Measurements from ENCODE around the gene PDE7B. TPM values are rescaled to one million over a fixed set of nuclear protein-coding genes. Genes with fewer than 3 reads are reported as not detected.

The PDE7B gene
- polyA plus RNA-seq, 1 of the 3 experiments (the other 2 are of a cell fraction) = 1.9 TPM

GRCh38 chr6:136210398-136211165 is 359.1 kb downstream of the PDE7B start:
- TF ChIP-seq FOSL2 (IDR thresholded peaks at IDR 0.05; ENCODE audit: borderline replicate concordance, low read depth) (no peak), MAX (IDR thresholded peaks at IDR 0.05; ENCODE audit: low read depth) (no peak), RAD21 (IDR thresholded peaks at IDR 0.05; ENCODE audit: low read length) (no peak), EZH2phosphoT487 (IDR thresholded peaks at IDR 0.05; ENCODE audit: borderline replicate concordance, low read depth) (no peak), NFIC (IDR thresholded peaks at IDR 0.05; ENCODE audit: borderline replicate concordance) (no peak), USF1 (IDR thresholded peaks at IDR 0.05; ENCODE audit: borderline replicate concordance, low read depth) (no peak), TAF1 (IDR thresholded peaks at IDR 0.05; ENCODE audit: borderline replicate concordance, low read depth, low read length) (no peak), JUND (IDR thresholded peaks at IDR 0.05) (no peak), NRF1 (IDR thresholded peaks at IDR 0.05; ENCODE audit: low read depth, low read length) (no peak), TCF12 (IDR thresholded peaks at IDR 0.05) (no peak), GATA2 (CRISPR knock-in tag; IDR thresholded peaks at IDR 0.05) (no peak), EP300 (IDR thresholded peaks at IDR 0.05; ENCODE audit: borderline replicate concordance in 1 of 2, low read depth in 1 of 2, low read length in 1 of 2) (no peak), POLR2AphosphoS5 (IDR thresholded peaks at IDR 0.05; ENCODE audit: low read depth, low read length) (no peak)
- TF ChIP-seq, protein P1, sequence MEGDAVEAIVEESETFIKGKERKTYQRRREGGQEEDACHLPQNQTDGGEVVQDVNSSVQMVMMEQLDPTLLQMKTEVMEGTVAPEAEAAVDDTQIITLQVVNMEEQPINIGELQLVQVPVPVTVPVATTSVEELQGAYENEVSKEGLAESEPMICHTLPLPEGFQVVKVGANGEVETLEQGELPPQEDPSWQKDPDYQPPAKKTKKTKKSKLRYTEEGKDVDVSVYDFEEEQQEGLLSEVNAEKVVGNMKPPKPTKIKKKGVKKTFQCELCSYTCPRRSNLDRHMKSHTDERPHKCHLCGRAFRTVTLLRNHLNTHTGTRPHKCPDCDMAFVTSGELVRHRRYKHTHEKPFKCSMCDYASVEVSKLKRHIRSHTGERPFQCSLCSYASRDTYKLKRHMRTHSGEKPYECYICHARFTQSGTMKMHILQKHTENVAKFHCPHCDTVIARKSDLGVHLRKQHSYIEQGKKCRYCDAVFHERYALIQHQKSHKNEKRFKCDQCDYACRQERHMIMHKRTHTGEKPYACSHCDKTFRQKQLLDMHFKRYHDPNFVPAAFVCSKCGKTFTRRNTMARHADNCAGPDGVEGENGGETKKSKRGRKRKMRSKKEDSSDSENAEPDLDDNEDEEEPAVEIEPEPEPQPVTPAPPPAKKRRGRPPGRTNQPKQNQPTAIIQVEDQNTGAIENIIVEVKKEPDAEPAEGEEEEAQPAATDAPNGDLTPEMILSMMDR (IDR thresholded peaks at IDR 0.05) = no peak
- TF ChIP-seq, protein P2, sequence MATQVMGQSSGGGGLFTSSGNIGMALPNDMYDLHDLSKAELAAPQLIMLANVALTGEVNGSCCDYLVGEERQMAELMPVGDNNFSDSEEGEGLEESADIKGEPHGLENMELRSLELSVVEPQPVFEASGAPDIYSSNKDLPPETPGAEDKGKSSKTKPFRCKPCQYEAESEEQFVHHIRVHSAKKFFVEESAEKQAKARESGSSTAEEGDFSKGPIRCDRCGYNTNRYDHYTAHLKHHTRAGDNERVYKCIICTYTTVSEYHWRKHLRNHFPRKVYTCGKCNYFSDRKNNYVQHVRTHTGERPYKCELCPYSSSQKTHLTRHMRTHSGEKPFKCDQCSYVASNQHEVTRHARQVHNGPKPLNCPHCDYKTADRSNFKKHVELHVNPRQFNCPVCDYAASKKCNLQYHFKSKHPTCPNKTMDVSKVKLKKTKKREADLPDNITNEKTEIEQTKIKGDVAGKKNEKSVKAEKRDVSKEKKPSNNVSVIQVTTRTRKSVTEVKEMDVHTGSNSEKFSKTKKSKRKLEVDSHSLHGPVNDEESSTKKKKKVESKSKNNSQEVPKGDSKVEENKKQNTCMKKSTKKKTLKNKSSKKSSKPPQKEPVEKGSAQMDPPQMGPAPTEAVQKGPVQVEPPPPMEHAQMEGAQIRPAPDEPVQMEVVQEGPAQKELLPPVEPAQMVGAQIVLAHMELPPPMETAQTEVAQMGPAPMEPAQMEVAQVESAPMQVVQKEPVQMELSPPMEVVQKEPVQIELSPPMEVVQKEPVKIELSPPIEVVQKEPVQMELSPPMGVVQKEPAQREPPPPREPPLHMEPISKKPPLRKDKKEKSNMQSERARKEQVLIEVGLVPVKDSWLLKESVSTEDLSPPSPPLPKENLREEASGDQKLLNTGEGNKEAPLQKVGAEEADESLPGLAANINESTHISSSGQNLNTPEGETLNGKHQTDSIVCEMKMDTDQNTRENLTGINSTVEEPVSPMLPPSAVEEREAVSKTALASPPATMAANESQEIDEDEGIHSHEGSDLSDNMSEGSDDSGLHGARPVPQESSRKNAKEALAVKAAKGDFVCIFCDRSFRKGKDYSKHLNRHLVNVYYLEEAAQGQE (IDR thresholded peaks at IDR 0.05; ENCODE audit: low read depth, low read length) = no peak
- H3K27ac ChIP-seq (ENCODE audit: low read depth in 2 of 2, low read length in 1 of 2) = no peak overlapping the region
- H3K4me1 ChIP-seq (ENCODE audit: control insufficient read depth in 1 of 2, insufficient read depth in 2 of 2, low read depth in 1 of 2, low read length in 1 of 2) = no peaks in the 10 kb centered on the region
- H2AFZ ChIP-seq (ENCODE audit: low read depth) = no peak overlapping the region
- ChIA-PET CTCF (interaction anchor here (1.0 to 1.7 kb wide), 3 partner anchors 8 to 16 kb away, joined by 4 to 5 read pairs (median 5); no protein-coding TSS in a partner anchor), POLR2A (no interaction called here)
- no peak for DNase-seq
- H3K79me2 ChIP-seq (ENCODE audit: insufficient read depth) = no peaks in the 10 kb centered on the region
- no peaks in the 10 kb centered on the region for H3K27me3 ChIP-seq (ENCODE audit: insufficient read depth)
- H4K20me1 ChIP-seq (ENCODE audit: insufficient read depth) = no peaks in the 10 kb centered on the region
- H3K4me2 ChIP-seq = no peak overlapping the region
- 86% methylated on average over 13 of the region's 13 CpGs for WGBS (ENCODE audit: low lambda C conversion rate)
- H3F3A ChIP-seq (replicated peaks; ENCODE audit: insufficient read depth) = no peaks in the 10 kb centered on the region
- H3K9me3 ChIP-seq = no peaks in the 10 kb centered on the region
- no peaks in the 10 kb centered on the region for H3K36me3 ChIP-seq (replicated peaks in 1 of 2; ENCODE audit: control insufficient read depth in 1 of 2, insufficient read depth in 2 of 2, low read length in 1 of 2)
- H3K9ac ChIP-seq = no peak overlapping the region
- H3K9me2 ChIP-seq = no peaks in the 10 kb centered on the region
- H3K4me3 ChIP-seq (ENCODE audit: low read depth in 2 of 2, low read length in 1 of 2) = no peak overlapping the region

All from SK-N-SH (cell line).